ENCODE results near the gene SRF.

The SRF gene

DNA sequence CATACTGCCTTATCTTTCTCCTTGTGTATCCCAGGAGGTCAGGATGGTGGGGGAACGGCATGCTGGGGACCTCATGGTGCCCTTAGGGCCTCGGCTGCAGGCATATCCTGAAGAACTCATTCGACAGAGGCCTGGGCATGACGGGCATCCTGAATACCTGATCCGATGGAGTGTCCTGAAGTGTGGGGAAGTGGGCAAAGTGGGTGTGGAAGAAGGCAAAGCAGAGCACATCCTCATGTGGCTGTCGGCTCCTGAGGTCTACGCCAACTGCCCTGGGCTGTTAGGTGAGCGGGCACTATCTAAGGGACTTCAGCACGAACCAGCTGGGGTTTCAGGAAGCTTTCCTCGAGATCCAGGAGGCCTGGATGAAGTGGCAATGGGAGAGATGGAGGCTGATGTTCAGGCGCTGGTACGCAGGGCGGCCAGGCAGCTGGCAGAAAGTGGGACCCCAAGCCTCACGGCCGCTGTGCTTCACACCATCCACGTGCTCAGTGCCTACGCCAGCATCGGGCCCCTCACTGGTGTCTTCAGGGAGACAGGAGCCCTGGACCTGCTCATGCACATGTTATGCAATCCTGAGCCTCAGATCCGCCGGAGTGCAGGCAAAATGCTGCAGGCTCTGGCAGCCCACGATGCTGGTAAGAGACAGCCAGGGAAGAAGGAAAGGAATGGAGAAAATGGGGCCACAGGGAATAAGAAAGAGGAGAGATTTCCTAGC is 13.4 kb downstream of the SRF start:
- no peak for DNase-seq

DNA sequence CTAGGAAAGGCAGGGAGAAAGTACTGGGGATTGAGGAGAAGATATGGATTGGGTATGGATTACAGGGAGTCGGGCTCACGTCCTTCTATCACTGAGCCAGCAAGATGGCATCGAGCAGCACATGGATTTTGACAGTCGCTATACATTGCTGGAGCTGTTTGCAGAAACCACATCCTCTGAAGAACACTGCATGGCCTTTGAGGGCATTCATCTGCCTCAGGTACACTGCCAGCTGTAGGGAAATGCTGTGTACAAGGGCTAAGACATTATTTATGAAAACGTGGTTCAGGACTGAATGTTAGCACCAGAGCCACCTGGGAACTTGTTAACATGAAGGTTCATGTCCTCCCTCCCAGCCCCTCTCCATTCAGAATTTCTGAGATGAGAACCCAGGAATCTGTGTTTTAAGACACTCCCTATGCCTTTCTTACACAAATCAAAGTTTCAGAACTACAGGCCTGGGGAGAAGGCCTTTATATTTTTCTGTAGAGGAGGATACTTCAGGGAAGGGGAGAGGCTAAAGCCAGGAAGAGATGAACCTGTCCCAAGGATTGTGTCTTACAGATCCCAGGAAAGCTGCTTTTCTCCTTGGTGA is 14.4 kb downstream of the SRF start:
- DNase-seq: no peak

- DNase-seq: no peak
Observed at GRCh38 chr6:43186019-43186418, 14.9 kb downstream of the SRF start.

DNA sequence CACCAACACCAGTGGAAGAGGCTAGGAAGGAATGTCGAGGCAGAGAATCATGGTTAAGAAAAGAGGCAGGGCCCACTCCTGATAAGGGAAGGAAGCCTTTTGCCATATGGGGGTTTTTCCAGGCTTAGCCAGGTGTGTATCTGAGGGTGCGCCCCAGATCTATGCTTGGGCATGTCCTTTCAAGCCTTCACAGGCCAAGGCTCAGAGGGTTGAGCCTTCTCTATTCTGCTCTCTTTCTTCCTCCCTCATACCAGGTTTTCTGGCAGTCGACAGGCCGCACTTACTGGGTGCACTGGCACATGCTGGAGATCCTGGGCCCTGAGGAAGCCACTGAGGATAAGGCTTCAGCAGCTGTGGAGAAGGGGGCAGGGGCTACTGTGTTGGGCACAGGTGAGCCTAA is 15.6 kb downstream of the SRF start:
- no peak for DNase-seq

- DNase-seq: no peak
Observed at GRCh38 chr6:43187821-43188220, 16.8 kb downstream of the SRF start.

DNA sequence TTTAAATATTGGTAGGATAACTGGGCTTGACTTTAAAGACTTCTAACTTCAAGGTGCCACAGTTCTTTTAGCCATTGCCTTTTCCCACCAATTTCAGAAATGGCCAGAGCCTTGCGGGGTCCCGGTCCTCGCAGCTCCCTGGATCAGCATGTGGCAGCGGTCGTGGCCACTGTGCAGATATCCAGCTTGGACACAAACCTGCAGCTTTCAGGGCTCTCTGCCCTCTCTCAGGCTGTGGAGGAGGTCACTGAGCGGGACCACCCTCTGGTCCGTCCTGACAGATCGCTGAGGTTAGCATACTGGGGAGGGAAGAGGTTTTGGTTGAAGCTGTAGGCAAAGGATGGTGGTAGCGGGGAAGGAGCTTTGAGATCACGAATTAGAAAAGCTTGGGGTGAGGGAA is 17.4 kb downstream of the SRF start:
- no peak for DNase-seq

- no peak for DNase-seq
Observed at GRCh38 chr6:43189776-43190304, 18.8 kb downstream of the SRF start.

GRCh38 chr6:43192911-43193310 is 21.8 kb downstream of the SRF start:
- DNase-seq: no peak

DNA sequence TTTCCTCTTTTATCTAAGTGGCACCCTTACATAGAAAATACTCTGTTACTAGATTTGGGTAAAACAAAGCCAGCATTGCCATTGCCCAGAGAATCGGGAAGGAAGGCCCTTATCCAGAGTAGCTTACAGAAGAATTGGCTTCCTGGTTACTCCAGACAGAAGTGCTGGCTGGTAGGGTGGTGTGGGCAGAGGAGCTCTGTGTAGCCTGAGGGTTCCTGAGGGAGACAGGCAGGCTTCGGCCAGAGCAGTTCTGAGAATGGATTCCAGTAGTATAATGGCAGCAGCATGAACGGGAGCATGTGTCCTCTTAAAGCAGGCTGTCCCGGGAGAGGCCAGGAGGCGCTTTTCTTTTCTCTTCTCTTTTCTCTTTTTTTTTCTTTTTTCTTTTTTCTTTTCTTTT is 22.9 kb downstream of the SRF start:
- no peak for DNase-seq

DNA sequence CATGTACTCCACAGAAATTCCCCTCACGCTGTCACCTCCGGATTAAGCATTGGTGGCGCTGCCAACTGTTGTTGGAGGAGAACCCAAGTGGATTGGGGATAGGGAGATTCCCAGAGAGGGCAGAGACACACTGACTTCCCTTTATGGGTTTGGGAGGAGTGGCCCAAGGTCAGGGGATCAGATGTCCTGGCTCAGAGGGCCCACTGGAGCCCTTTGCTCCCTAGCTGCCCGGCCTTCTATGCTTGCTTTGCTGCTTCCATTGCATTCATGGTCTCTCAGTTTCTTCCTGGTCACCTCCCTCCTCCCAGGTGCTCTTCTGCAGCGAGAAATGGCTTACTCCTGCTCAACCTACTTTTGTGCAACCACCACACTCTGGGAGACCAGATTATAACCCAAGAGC is 25.3 kb downstream of the SRF start:
- DNase-seq: no peak

DNA sequence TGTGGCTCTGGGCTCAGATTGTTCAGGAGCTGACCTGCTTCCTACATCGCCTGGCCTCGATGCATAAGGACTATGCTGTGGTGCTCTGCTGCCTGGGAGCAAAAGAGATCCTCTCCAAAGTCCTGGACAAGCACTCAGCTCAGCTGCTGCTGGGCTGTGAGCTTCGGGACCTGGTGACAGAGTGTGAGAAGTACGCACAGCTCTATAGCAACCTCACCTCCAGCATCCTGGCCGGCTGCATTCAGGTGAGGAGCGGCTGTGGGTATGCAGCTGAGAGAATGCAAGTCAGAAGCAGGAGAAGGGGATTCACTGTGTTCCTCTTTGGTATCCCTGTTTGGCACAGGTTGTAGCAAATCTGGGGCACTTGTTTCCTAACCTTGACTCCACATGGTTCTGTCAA is 28.8 kb downstream of the SRF start:
- no peak for DNase-seq

- no peak for DNase-seq
Observed at GRCh38 chr6:43200541-43200940, 29.5 kb downstream of the SRF start.

DNA sequence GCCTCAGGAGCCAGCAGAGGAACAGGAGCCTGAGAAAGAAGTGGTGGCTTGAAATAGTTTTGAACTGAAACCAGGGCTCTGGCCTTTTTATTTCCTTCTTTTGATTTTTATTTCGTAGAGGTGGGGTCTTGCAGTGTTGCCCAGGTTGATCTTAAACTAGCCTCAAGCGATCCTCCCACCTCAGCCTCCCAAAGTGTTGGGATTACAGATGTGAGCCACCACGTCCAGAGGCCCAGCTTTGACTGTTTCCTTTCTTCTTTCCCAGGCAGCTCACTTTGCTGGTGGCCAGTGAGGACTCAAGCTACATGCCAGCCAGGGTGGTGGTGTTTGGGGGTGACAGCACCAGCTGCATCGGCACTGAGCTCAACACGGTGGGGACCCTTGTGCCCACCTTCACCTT is 31.4 kb downstream of the SRF start:
- no peak for DNase-seq

DNA sequence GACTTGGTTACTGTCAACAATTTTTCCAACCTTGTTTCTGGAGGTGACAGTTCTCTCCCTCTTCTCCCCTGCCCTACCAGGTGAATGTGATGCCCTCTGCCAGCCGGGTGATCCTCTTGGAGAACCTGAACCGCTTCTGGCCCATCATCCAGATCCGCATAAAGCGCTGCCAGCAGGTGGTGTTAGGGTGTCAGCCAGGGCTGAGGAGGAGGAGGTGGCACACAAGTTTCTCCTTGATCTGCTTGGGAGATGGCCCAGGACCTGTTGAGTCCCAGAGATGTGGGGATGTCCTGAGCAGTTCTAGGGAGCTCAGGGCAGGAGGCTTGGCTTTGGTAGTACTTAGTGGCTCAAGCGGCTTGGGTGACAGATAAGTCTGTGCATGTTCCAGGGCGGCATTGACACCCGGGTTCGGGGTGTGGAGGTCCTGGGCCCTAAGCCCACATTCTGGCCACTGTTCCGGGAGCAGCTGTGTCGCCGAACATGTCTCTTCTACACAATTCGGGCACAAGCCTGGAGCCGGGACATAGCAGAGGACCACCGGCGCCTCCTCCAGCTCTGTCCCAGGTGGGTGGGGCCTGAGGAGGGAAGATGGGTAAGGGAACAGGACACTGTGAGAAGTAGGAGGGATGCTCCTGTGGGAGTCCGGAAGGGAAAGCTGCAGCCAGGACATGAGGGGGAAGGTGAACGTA is 32.1 kb downstream of the SRF start:
- no peak for DNase-seq

- no peak for DNase-seq
Observed at GRCh38 chr6:43203718-43204095, 32.6 kb downstream of the SRF start.

GRCh38 chr6:43204271-43205105 is 33.4 kb downstream of the SRF start:
- DNase-seq: no peak

DNA sequence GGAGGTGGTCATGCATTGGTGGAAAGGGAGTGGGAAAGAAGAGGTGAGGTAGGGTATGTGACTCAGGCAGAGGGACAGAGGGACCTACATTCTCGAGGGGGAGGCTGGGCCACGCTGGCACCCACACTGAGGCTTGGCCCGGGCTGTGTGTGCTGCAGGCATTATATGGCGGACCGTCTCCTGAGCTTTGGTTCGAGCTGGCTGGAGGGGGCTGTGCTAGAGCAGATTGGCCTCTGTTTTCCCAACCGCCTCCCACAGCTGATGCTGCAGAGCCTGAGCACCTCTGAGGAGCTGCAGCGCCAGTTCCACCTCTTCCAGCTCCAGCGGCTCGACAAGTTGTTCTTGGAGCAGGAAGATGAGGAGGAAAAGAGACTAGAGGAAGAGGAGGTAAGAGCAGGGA is 34.8 kb downstream of the SRF start:
- DNase-seq: no peak

DNA sequence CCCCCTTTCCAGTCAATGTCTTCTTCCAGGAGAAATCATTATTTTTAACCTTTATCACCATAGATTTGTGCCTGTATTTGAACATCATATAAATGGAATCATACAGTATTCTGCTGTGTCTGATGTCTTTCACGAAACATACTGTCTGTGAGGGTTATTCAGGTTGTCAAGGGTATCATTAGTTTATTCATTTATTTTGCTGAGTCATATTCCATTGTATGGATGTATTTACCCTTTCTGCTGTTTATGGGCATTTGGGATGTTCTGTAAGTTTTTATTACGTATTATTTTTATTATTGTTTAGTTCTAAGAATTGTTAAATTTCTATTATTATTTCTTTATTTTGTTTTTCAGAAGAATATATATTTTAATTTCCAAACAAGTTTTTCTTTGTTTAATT is 36.2 kb downstream of the SRF start:
- no peak for DNase-seq

DNA sequence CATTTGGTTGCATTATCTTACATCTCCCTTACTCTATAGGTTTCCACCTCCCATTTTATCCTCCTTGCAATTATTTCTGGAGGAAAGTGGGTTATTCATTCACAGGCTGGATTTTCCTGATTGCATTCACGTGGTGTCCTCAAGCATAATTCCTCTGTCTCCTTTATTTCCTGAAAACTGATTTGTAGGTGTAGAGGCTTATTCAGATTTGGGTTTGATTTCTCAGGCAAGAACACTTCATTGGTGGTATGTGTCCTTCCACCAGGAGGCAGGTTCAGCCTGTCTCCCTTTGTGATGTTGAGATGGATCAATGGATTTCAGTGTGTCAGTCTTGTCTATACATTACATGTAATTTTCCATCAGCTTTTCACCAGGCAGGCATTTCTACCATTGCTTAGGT is 40.9 kb downstream of the SRF start:
- DNase-seq: no peak

DNA sequence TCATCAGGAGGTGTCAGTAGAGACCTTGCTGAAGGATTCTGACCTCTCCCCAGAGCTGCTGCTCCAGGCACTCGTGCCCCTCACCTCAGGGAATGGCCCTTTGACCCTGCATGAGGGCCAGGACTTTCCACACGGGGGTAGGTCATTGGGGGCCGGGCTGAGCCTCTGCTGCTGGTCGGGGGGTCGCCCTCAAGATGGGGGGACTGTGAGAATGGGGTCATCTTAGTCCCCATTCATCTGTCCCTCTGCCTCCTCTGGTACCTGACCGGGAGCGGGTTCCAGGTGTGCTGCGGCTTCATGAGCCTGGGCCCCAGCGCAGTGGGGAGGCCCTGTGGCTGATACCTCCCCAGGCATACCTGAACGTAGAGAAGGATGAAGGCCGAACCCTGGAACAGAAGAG is 42.4 kb downstream of the SRF start:
- no peak for DNase-seq

DNA sequence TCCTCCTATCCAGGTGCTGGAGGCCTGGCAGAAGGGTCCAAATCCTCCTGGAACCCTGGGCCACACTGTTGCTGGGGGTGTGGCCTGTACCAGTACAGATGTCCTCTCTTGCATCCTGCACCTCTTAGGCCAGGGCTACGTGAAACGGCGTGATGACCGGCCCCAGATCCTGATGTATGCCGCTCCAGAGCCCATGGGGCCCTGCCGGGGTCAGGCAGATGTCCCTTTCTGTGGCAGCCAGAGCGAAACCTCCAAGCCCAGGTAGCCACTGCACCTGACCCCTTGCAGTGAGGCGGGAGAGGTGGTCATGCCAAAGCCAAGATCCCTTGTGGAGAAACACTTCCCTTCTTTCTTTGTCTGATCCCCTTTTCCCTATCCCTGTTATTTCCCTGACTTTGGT is 44.0 kb downstream of the SRF start:
- DNase-seq: no peak

GRCh38 chr6:43216200-43216599 is 45.1 kb downstream of the SRF start:
- DNase-seq: no peak

DNA sequence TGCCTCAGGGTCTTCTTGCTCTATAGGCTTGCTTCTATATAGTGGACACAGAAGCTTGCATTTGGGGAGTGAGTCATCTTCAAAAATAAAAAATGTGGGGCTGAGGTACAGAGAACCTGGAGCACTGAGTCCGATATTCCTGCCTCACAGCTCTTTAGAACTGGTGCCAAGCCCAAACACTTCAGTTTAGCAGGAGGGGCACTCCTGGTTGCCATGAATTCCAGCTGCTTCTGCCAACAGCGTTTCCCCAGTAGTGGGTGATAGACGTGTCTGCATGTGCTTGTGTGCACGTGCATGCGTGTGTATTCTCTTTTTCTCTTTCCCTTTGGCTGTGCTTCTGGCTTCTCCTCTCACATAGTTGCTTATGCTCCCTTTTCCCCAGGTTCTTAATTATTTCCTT is 46.3 kb downstream of the SRF start:
- no peak for DNase-seq
